Measurements from ENCODE around the gene LRG1.
A peak's percentile ranks its signal among the peaks of the same experiment; 100 is the strongest.
"Not testable (repeated sequence)": the region's sequence is repeated elsewhere in the genome, so short reads cannot be mapped to it uniquely, and the experiment has no call there.

LRG1 gene

DNA sequence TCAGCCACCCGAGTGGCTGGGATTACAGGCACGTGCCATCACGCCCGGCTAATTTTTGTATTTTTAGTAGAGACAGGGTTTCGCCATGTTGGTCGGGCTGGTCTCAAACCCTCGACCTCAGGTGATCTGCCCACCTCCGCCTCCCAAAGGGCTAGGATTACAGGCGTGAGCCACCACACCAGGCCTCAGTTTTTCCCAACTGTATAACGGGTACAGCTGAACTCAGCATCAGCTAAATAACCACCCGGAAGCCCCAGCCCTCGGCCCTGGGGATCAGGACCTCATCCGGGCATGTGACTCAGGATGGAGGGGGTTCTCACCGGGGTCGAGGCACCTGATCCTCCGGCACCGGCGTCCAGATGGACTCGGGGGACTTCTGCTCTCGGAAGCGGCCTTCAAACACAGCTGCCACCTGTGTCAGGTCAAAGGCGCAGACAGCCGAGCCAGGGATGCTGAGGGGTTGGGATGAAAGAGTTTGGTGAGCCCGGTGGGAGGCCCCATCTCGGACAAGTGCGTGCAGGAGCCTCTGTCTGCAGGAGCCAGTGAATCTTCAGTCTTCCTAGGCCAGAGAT lies 10.7 kb upstream of the LRG1 start:
- TF ChIP-seq, protein P1, sequence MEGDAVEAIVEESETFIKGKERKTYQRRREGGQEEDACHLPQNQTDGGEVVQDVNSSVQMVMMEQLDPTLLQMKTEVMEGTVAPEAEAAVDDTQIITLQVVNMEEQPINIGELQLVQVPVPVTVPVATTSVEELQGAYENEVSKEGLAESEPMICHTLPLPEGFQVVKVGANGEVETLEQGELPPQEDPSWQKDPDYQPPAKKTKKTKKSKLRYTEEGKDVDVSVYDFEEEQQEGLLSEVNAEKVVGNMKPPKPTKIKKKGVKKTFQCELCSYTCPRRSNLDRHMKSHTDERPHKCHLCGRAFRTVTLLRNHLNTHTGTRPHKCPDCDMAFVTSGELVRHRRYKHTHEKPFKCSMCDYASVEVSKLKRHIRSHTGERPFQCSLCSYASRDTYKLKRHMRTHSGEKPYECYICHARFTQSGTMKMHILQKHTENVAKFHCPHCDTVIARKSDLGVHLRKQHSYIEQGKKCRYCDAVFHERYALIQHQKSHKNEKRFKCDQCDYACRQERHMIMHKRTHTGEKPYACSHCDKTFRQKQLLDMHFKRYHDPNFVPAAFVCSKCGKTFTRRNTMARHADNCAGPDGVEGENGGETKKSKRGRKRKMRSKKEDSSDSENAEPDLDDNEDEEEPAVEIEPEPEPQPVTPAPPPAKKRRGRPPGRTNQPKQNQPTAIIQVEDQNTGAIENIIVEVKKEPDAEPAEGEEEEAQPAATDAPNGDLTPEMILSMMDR (IDR thresholded peaks at IDR 0.05; ENCODE audit: low read depth, low read length): no peak
- no peak for DNase-seq (ENCODE audit: low read depth in 2 of 2)
- no peak overlapping the region for H3K4me3 ChIP-seq (replicated peaks in 1 of 2; ENCODE audit: low read depth in 2 of 2, low read length in 2 of 2)

DNA sequence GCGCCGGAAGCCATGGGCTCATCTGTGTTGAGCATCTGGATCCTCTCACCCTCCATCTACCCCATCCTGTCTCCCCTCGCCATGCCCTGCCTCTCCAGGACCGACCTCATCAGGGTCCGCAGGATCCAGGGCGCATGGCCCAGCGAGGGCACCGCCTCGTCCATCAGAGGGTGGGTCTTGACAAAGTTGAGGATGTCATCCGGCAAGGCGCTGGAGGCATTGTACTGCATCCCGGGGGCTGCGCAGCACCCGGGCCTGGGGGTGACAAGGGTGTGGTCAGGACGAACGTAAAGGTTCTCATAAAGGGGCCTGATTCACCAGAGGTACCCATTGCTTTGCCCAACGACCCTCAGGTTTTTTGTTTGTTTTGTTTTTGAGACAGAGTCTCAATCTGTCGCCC lies 10.2 kb upstream of the LRG1 start:
- TF ChIP-seq, protein P1 (IDR thresholded peaks at IDR 0.05; ENCODE audit: low read depth, low read length): no peak
- no peak overlapping the region for H3K4me3 ChIP-seq (replicated peaks in 1 of 2; ENCODE audit: low read depth in 2 of 2, low read length in 2 of 2)
- DNase-seq (ENCODE audit: low read depth in 2 of 2): no peak

GRCh38 chr19:4548238-4548584 lies 8.4 kb upstream of the LRG1 start:
- no peak for DNase-seq (ENCODE audit: low read depth in 2 of 2)
- no peak overlapping the region for H3K4me3 ChIP-seq (replicated peaks in 1 of 2; ENCODE audit: low read depth in 2 of 2, low read length in 2 of 2)
- TF ChIP-seq, protein P1 (IDR thresholded peaks at IDR 0.05; ENCODE audit: low read depth, low read length): no peak

DNA sequence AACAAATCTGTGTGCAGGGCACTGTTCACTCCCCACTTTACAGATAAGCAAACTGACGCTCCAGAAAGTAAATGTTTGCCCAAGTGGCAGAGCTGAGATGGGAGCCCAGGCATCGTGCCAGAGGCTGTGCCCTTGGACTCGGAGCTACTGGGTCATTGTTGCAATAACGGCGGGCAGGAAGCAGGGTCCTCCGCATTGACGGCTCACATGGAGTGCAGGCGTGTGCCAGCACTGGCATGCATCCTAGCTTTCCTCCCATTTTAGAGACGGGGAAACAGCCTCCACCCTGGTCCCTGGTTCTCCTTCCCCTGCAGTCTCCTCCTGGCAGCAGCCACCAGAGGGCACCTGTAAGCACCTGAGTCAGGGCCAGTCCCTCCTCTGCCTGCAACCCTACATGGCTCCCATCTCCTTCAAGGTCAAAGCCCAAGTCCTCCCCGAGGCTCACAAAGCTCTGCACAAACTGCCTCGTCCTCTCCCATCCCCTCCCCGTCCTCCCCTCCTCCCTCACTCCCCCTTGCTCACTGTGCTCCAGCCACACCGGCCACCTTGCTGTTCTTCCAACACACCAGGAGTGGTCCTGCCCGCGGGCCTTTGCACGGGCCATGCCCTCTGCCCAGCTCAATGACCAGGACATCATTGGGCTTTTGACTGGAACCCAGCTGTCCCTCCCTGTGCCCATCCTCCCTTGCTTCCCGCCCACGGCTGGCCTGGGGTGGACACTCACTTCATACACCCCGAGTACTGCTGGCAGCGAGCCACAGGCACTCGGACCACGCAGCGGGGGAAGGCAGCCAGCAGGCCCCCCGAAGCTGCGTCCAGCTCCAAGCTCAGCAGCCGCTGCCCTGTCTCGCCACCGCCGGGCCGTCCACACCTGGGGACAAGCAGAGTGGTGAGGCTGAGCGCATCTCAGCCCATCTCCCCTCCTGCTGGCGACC lies 7.7 kb upstream of the LRG1 start:
- TF ChIP-seq, protein P1 (IDR thresholded peaks at IDR 0.05; ENCODE audit: low read depth, low read length): peak; percentile 47
- DNase-seq (ENCODE audit: low read depth in 2 of 2): peak; percentile 29 to 39
- no peak overlapping the region for H3K4me3 ChIP-seq (replicated peaks in 1 of 2; ENCODE audit: low read depth in 2 of 2, low read length in 2 of 2)

DNA sequence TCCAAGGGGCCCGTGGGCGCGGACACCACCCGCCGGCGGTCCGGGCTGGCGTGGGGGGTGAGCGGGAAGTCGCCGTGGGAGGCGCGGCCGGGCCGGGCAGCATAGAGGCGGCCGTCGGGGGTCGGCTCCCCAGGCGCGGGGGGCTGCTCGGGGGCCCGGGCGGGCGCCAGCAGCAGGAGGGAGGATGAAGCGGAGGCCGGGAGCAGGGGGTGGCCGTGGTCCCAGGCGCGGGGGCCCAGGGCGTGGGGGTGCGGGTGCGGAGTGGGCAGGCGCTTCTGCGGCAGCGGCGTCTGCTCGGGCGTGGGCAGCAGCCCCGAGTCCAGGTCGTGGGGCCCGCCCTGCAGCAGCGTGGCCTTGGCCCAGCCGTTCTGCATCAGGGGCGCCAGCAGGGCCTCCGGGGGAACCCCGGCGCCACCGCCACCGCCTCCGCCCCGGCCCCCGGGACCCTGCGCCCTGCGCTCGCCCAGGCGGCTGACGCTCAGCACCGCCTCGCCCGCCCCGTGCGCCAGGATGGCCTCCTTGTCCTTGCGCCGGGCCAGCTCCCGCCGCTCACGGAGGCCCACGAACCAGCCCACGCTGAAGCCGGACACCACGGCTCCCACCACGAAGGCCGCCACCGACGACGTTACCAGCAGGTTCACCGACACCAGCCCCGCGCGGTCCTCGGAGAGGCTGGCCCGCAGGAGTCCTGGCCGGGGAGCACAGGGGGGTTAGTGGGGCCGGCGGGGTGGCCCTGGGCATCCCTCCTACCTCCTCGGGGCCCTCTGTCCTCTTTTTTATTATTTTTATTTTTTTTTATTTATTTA lies 4.2 kb upstream of the LRG1 start:
- DNase-seq (ENCODE audit: low read depth in 2 of 2): no peak
- TF ChIP-seq, protein P1 (IDR thresholded peaks at IDR 0.05; ENCODE audit: low read depth, low read length): no peak
- H3K4me3 ChIP-seq (replicated peaks in 1 of 2; ENCODE audit: low read depth in 2 of 2, low read length in 2 of 2): no peak overlapping the region

DNA sequence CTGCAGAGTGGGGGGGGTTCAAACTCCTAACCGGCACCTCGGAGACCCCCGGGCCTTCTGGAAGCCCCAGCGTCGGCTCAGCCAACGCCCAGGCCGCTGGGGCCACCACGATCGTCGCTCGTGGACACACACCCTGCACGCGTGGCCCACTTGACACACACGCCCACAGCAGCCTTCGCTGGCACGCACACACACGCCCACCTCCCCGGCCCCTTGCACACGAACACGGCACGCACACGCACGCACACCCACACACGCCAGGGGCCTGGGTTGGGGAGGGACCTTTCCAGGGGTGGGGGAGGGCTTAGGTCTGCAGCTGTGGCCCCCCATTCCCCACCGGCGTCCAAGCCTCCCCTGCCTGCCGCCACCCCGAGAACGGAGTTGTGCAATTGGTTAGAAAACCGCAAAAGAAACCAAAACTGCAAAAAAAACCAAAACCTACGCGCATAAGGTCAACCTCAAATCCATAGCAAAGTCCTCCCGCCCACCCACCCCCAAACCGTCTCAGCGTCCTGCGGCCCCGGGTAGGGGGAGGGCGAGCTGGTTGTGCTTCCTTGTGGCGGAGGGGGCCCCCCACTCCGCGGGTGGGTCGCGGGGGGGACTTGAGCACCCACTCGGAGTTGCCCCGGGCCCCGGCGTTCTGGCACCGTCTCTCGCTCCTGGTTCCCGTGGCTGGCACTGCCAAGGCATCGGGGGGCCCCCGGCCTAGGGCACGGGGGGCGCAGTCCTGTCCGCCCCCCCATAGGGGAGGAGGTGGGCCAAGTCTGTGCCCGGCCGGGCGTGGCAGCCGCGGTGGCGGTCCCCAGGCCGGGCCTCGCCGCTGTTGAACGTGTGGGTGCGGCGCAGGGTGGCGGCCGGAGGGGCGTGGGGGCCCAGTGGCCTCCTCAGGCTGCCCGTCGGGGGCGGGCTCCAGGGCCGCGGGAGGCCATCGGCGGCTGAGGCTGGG lies 3.3 kb upstream of the LRG1 start:
- no peak for DNase-seq (ENCODE audit: low read depth in 2 of 2)
- TF ChIP-seq, protein P1 (IDR thresholded peaks at IDR 0.05; ENCODE audit: low read depth, low read length): no peak
- no peak overlapping the region for H3K4me3 ChIP-seq (replicated peaks in 1 of 2; ENCODE audit: low read depth in 2 of 2, low read length in 2 of 2)

DNA sequence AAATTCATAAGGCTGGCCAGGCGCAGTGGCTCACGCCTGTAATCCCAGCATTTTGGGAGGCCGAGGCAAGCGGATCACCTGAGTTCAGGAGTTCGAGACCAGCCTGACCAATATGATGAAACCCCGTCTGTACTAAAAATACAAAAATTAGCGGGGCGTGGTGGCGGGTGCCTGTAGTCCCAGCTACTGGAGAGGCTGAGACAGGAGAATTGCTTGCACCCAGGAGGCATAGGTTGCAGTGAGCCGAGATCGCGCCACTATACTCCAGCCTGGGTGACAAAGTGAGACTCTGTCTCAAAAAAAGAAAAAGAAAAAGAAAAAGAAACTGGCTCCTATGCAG lies 1.9 kb upstream of the LRG1 start:
- DNase-seq (ENCODE audit: low read depth in 2 of 2); H3K4me3 ChIP-seq (replicated peaks in 1 of 2; ENCODE audit: low read depth in 2 of 2, low read length in 2 of 2): not testable (repeated sequence)
